K562 (cell line): ENCODE data around the gene HPCAL1. TPM values are rescaled to one million over a fixed set of nuclear protein-coding genes. Genes with fewer than 3 reads are reported as not detected.

Source experiments
- BRD4 ChIP-seq: fragments of 200-600 bp; sonication (generic); IDR thresholded peaks from 2 replicates; pipeline ENCODE4 v1.6.1; 2017; ENCODE audit warnings: inconsistent platforms
- CREB1 ChIP-seq, 2 experiments: sonication (generic) in 1 of 2; formaldehyde crosslinking in 1 of 2; IDR thresholded peaks; 2 replicates each; pipeline versions ENCODE4 v1.6.1 to v1.8.0; 2012 to 2022; ENCODE audit warnings: inconsistent platforms in 1 of 2, mild to moderate bottlenecking in 1 of 2, missing genetic modification reagents in 1 of 2, moderate library complexity in 1 of 2
- CTBP1 ChIP-seq: fragments of 450-650 bp; IDR thresholded peaks from 2 replicates; pipeline ENCODE4 v1.6.1; 2016; ENCODE audit warnings: borderline replicate concordance
- E2F6 ChIP-seq, 2 experiments: IDR thresholded peaks; 2 replicates each; pipeline ENCODE4 v1.6.1; 2011; ENCODE audit warnings: borderline replicate concordance in 1 of 2, control low read depth in 1 of 2, low read depth in 1 of 2, low read length in 1 of 2, mild to moderate bottlenecking in 1 of 2, mixed read lengths in 1 of 2, moderate library complexity in 1 of 2; ENCODE audit not compliant: insufficient read depth in 1 of 2, insufficient read length in 1 of 2, poor library complexity in 1 of 2, severe bottlenecking in 1 of 2; ENCODE audit errors: extremely low read depth in 1 of 2
- MCM5 ChIP-seq: fragments of 450-650 bp; IDR thresholded peaks from 2 replicates; pipeline ENCODE4 v1.6.1; 2016; ENCODE audit warnings: low read depth
- MEIS2 ChIP-seq: fragments of 450-650 bp; IDR thresholded peaks from 2 replicates; pipeline ENCODE4 v1.6.1; 2014; ENCODE audit warnings: mild to moderate bottlenecking; ENCODE audit not compliant: partially characterized antibody
- MYNN ChIP-seq, 2 experiments: sonication (generic); formaldehyde crosslinking in 1 of 2; IDR thresholded peaks; 2 replicates each; pipeline versions ENCODE4 v1.5.0 to v1.6.1; 2016 to 2020; ENCODE audit warnings: antibody characterized with exemption in 1 of 2, missing genetic modification reagents in 1 of 2
- NFATC3 ChIP-seq: fragments of 450-650 bp; IDR thresholded peaks from 2 replicates; pipeline ENCODE4 v1.6.1; 2017; ENCODE audit warnings: mild to moderate bottlenecking
- NONO ChIP-seq, 2 experiments: fragments of 200-400 bp in 1 of 2; fragments of 450-650 bp in 1 of 2; formaldehyde crosslinking in 1 of 2; IDR thresholded peaks; 2 replicates each; pipeline ENCODE4 v1.6.1; 2017; ENCODE audit warnings: low read depth in 2 of 2, mild to moderate bottlenecking in 2 of 2, moderate library complexity in 2 of 2, low read length in 1 of 2
- NUFIP1 ChIP-seq: fragments of 450-650 bp; IDR thresholded peaks from 2 replicates; pipeline ENCODE4 v1.6.1; 2018; ENCODE audit not compliant: partially characterized antibody
- POLR2B ChIP-seq: fragments of 450-650 bp; IDR thresholded peaks from 2 replicates; pipeline ENCODE4 v1.6.1; 2018; ENCODE audit warnings: low read depth; ENCODE audit not compliant: partially characterized antibody
- SP1 ChIP-seq: sonication (generic); formaldehyde crosslinking; IDR thresholded peaks from 2 replicates; pipeline ENCODE4 v1.8.1; 2022; ENCODE audit warnings: mild to moderate bottlenecking, missing genetic modification reagents
- SRSF3 ChIP-seq: fragments of 200-400 bp; formaldehyde crosslinking; IDR thresholded peaks from 2 replicates; pipeline ENCODE4 v1.6.1; 2016; ENCODE audit warnings: mild to moderate bottlenecking, low read length, moderate library complexity; ENCODE audit not compliant: insufficient read depth
- SUPT5H ChIP-seq: fragments of 450-650 bp; IDR thresholded peaks from 2 replicates; pipeline ENCODE4 v1.6.1; 2016
- TAF1 ChIP-seq: IDR thresholded peaks from 2 replicates; pipeline ENCODE4 v1.6.1; 2011; ENCODE audit warnings: mild to moderate bottlenecking, low read length, moderate library complexity; ENCODE audit not compliant: insufficient read depth, control insufficient read depth, severe bottlenecking; ENCODE audit errors: extremely low read depth
- TEAD2 ChIP-seq: fragments of 450-650 bp; IDR thresholded peaks from 2 replicates; pipeline ENCODE4 v1.6.1; 2016; ENCODE audit warnings: missing genetic modification characterization, control low read depth, missing compliant biosample characterization
- WHSC1 ChIP-seq: IDR thresholded peaks from one replicate; pipeline ENCODE4 v1.6.1; 2012; ENCODE audit warnings: low read length, control low read depth, inconsistent platforms
- ZNF407 ChIP-seq: fragments of 450-650 bp; IDR thresholded peaks from 2 replicates; pipeline ENCODE4 v1.6.1; 2016; ENCODE audit warnings: low read depth
- polyA plus RNA-seq, 8 experiments: library from polyadenylated mRNA; depleted of rRNA in 4 of 8; stranded (reverse) in 5 of 8; unstranded in 3 of 8; fragments of >200 nt; fragmentation: Nextera tagmentation in 2 of 8; fragmentation: Illumina TruSeq in 1 of 8; extraction: Ambion mirVana in 2 of 8; extraction: Trizol in 1 of 8; gene quantifications; 2 replicates each; pipeline versions ENCODE4 v1.2.1 to v1.2.3, GENCODE V29; 2011 to 2014; ENCODE audit warnings: inconsistent platforms in 1 of 8, missing spikeins in 1 of 8
- total RNA-seq, 7 experiments: library from RNA; depleted of rRNA in 6 of 7; stranded (reverse); fragments of >200 nt in 6 of 7; fragmentation: Illumina TruSeq in 2 of 7; extraction: Trizol in 2 of 7; gene quantifications; 2 replicates each; pipeline versions ENCODE4 v1.2.1 to v1.2.3, GENCODE V29; 2011 to 2021; ENCODE audit warnings: low replicate concordance in 1 of 7

Gene HPCAL1
- total and polyA plus RNA-seq, 9 of the 15 experiments (the other 6 are each of a cell fraction or from before 2014, with no cell fraction given) = 2.7 to 65.5 (median 23.9) TPM

- TF ChIP-seq TAF1 (peak; percentile 14), CTBP1 (peak; percentile 61; the same call in 1 of the 2 replicates), SRSF3 (no peak), NUFIP1 (peak; percentile 20), MYNN (IDR thresholded peaks at IDR 0.05) (peak; percentile 75; the same call in 1 of the 2 replicates), MYNN (CRISPR knock-in tag; IDR thresholded peaks at IDR 0.05) (no peak), MCM5 (no peak), TEAD2 (tag) (no peak), MEIS2 (peak; percentile 38), NONO (IDR thresholded peaks at IDR 0.05; ENCODE audit: low read depth in 2 of 2, low read length in 1 of 2) (0 out of 4 replicates have a peak, but pooled peaks of 1 of the 2 experiments have one; percentile 61), POLR2B (peak; percentile 45), BRD4 (0 out of 2 replicates have a peak, but pooled peaks have one; percentile 6), SUPT5H (peak; percentile 87), E2F6 (IDR thresholded peaks at IDR 0.05; ENCODE audit: borderline replicate concordance in 1 of 2, extremely low read depth in 1 of 2, insufficient read depth in 1 of 2, insufficient read length in 1 of 2, low read depth in 1 of 2, low read length in 1 of 2, poor library complexity in 1 of 2, severe bottlenecking in 1 of 2) (peak; percentile 96 to 98), ZNF407 (no peak), WHSC1 (no peak), SP1 (CRISPR knock-in tag) (peak; percentile 54; the same call in 1 of the 2 replicates), CREB1 (IDR thresholded peaks at IDR 0.05) (no peak), CREB1 (CRISPR knock-in tag; IDR thresholded peaks at IDR 0.05) (peak; percentile 47; the same call in 1 of the 2 replicates), NFATC3 (no peak)
Measured at GRCh38 chr2:10448576-10449485, 146.1 kb downstream of the HPCAL1 start (continued).
